NCI-H1048 (cell line): ENCODE measurements around the gene CBX3.
"Not testable (repeated sequence)": the region's sequence is repeated elsewhere in the genome, so short reads cannot be mapped to it uniquely, and the experiment has no call there.

Source experiments
- DNase-seq: peaks from one replicate; lab custom pipeline; 2025; lab: John Stamatoyannopoulos, UW

The CBX3 gene

GRCh38 chr7:26170663-26171062, 30.9 kb upstream of the CBX3 start:
- no peak for DNase-seq

GRCh38 chr7:26171601-26172000, 29.9 kb upstream of the CBX3 start:
- DNase-seq: no peak

- no peak for DNase-seq
Measured at GRCh38 chr7:26172048-26172447, 29.5 kb upstream of the CBX3 start.

- DNase-seq: not testable (repeated sequence)
Measured at GRCh38 chr7:26175903-26176302, 25.6 kb upstream of the CBX3 start.

- DNase-seq: not testable (repeated sequence)
Measured at GRCh38 chr7:26176696-26177095, 24.8 kb upstream of the CBX3 start.

DNA sequence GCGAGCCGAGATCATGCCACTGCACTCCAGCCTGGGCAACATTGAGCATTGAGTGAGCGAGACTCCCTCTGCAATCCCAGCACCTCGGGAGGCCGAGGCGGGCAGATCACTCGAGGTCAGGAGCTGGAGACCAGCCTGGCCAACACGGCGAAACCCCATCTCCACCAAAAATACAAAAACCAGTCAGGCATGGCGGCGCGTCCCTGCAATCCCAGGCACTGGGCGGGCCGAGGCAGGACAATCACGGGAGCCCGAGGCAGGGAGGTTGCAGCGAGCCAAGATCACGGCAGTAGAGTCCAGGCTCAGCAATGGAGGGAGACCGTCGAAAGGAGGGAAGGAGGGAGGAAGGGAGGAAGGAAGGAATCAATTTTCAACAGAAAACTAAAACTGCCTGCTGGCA, 24.3 kb upstream of the CBX3 start:
- DNase-seq: not testable (repeated sequence)

- DNase-seq: no peak
Measured at GRCh38 chr7:26178272-26178960, 23.1 kb upstream of the CBX3 start.

DNA sequence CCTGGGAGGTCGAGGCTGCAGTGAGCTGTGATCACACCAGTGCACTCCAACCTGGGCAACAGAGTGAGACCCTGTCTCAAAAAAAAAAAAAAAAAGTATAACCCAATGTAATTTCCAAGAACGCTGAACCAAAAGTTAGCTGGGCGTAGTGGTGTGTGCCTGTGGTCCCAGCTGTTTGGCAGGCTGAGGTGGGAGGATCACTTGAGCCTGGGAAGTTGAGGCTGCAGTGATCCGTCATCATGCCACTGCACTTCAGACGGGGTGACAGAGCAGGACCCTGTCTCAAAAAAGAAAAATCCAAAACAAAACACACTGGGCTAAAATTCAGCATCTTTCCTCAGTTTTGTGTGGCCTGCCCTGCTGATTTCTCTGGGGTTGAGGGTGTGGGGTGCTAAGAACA, 22.1 kb upstream of the CBX3 start:
- no peak for DNase-seq

- no peak for DNase-seq
Measured at GRCh38 chr7:26179826-26180497, 21.6 kb upstream of the CBX3 start.

DNA sequence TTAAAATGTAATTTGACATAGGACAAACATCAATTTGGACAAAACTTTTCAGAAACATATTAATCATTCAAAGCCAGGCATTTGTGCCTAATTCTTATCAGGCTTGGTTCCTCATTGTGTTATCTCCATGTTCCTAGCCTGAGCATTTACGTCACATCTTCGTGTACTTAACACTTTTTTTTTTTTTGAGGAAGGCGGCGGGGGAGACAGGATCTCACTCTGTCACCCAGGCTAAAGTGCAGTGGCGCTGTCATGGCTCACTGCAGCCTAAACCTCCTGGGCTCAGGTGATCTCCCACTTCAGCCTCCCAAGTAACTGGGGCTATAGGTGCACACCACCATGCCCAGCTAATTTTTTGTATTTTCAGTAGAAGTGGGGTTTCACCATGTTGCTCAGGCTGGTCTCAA, 20.8 kb upstream of the CBX3 start:
- DNase-seq: no peak

GRCh38 chr7:26181474-26182227, 19.9 kb upstream of the CBX3 start:
- DNase-seq: no peak

- no peak for DNase-seq
Measured at GRCh38 chr7:26182283-26182682, 19.3 kb upstream of the CBX3 start.

DNA sequence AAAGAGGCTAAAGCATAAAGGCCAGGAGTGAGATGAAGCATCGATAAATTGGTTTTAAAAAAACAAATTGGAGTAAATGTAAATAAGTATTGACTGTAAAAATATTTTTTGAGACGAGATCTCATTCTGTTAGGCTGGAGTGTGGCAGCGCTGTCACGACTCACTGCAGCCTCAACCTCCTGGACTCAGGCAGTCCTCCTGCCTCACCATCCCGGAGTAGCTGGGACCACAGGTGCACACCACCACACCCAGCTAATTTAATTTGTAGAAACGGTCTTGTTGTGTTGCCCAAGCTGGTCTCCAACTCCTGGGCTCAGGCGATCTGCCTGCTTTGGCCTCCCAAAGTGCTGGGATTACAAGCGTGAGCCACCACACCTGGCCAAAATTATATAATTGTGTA, 18.8 kb upstream of the CBX3 start:
- DNase-seq: no peak

DNA sequence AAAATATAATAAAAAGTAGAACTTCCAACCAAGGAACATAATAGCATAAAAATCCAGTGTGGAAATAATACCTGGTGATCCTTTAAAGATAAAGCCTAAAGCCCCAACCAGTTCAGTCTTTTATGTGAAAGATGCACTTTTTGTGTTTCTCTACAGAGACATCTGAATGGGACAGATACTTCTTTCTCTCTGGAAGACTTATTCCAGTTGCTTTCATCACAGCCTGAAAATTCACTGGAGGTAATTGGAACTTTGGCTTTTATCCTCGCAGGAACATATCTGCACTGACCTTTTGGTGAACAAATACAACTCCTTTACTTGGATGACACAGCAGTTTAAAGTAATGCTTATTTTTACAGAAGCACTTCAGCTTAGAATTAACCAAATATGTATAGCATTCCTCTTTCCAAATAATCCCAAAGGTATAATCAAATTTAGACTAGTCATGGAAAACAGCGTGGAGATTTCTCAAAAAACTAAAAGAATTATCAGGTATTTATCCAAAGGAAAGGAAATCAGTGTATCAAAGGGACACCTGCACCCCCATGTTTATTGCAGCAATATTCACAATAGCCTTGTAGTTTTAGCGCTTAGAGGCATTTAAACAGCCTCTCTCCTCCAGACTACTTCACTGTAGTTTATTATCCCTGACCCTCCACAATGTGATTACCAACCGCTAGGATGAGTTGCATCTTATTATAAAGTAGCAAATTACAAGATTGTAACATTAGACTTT, 17.8 kb upstream of the CBX3 start:
- DNase-seq: no peak

GRCh38 chr7:26184281-26185101, 17.1 kb upstream of the CBX3 start:
- DNase-seq: not testable (repeated sequence)

DNA sequence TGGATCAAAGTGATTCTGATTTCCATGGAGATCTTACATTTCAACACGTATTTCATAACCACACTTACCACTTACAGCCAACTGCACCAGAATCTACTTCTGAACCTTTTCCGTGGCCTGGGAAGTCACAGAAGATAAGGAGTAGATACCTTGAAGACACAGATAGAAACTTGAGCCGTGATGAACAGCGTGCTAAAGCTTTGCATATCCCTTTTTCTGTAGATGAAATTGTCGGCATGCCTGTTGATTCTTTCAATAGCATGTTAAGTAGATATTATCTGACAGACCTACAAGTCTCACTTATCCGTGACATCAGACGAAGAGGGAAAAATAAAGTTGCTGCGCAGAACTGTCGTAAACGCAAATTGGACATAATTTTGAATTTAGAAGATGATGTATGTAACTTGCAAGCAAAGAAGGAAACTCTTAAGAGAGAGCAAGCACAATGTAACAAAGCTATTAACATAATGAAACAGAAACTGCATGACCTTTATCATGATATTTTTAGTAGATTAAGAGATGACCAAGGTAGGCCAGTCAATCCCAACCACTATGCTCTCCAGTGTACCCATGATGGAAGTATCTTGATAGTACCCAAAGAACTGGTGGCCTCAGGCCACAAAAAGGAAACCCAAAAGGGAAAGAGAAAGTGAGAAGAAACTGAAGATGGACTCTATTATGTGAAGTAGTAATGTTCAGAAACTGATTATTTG, 16.3 kb upstream of the CBX3 start:
- no peak for DNase-seq

- DNase-seq: no peak
Measured at GRCh38 chr7:26185844-26186180, 15.7 kb upstream of the CBX3 start.

DNA sequence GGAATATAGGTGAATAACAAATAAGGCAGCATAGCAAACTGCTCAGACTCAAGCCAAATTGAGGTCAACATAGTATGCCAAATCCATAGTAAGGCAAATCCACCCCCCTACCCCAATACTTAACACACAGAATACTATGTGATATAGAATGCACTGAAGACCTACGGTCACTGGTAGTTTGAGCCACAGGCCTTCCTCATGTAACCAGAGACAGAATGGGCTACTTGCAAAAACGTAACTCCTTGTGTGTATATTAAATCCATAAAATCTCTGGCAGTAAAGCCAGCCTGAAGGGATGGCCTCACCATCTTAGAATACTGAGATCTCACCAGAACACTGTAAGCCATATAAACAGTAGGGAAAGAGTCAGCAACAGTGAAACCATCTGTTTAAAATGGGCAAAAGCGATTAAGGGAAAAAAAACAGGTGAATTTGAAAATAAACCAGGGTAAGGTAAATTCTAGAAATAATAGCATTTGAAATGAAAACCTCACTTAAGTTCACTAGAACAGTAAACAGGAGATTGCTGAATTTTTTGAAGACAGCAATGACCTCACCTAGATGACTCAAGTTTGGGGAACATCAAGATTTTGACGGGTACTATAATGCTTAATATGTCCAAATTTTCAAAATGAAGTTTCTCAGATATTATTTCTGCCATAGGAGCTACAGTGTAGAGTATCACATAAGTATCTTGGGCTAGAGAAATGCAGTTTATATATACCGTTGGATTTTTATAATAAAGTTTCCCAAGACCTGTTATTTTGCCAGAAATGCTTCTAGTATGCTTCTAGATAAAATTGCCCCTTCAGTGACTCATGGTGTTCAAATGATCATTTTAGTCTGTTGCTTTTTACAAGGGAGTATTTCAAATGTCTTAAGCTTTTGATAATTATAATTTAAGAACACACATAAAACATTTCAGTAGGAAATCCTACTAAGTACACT, 14.9 kb upstream of the CBX3 start:
- no peak for DNase-seq

DNA sequence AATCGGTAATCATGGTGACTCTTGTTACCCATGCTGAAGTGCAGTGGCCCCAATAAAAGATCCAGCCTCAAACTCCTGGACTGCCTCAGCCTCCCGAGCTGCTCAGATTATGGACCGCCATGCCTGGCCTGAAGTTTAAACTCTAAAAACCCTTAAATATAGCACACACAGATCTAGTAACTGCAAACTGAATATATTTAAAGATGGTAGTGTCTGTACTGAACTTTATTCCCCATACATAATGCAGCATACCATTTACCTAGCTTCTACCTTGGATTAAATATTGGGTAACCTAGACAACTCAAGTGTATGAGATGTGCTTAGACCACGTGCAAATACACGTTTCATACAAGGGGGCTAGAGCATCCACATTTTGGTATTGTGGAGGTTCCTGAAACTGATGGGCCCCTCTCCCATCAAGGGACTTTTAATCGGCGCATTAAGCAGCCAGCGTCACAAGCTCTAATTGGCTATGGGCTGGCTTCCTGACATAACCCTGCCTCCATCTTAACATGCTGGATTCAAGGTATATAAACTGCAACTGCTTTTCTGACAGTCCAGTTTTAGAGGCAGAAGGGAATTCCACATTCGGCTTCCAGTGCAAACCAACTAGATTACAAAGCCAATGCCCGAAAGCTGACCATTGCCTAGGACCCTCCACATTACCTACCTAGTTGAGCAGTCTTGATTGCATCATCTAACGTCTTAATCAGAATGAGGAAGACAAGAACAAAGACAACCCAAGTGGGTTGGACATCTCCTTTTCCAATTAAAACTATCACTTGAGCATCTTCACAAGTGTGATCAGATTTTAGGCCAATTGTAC, 14.0 kb upstream of the CBX3 start:
- DNase-seq: no peak
